Activated CD8-positive, alpha-beta T cell treated with anti-CD3 and anti-CD28 coated beads for 36 hours (primary cell): Measurements from ENCODE around the gene CDH13. TPM values are rescaled to one million over a fixed set of nuclear protein-coding genes. Genes with fewer than 3 reads are reported as not detected.

Source experiments
- ATAC-seq: fragments of 200-7000 bp; cut with Tn5 transposase; one replicate; pipeline ENCODE4 v1.10.0; 2021; ENCODE audit warnings: mild to moderate bottlenecking, moderate library complexity
- CTCF ChIA-PET: fragments of 350-600 bp; sonication (Branson Sonifier 250); formaldehyde crosslinking; loops from one replicate; lab custom pipeline; 2021; ENCODE audit warnings: antibody characterized with exemption; lab: Charles Lee
- POLR2A ChIA-PET: fragments of 350-600 bp; sonication (Branson Sonifier 250); formaldehyde crosslinking; loops from one replicate; lab custom pipeline; 2021; ENCODE audit warnings: antibody characterized with exemption; lab: Charles Lee
- DNase-seq: peaks from one replicate; pipeline ENCODE4 v3.0.0-alpha.2; 2020
- H3K27ac Mint-ChIP-seq: one replicate; pipeline ENCODE4 v1.8.0; 2021; ENCODE audit warnings: mild to moderate bottlenecking, mixed read lengths
- H3K27me3 Mint-ChIP-seq: one replicate; pipeline ENCODE4 v1.8.0; 2021; ENCODE audit warnings: mixed read lengths
- H3K36me3 Mint-ChIP-seq: one replicate; pipeline ENCODE4 v1.8.0; 2021; ENCODE audit warnings: low read depth, mixed read lengths
- H3K4me1 Mint-ChIP-seq: one replicate; pipeline ENCODE4 v1.8.0; 2021; ENCODE audit warnings: low read depth, mixed read lengths
- H3K4me3 Mint-ChIP-seq: one replicate; pipeline ENCODE4 v1.8.0; 2021; ENCODE audit warnings: mild to moderate bottlenecking, moderate library complexity, mixed read lengths
- H3K9me3 Mint-ChIP-seq: one replicate; pipeline ENCODE4 v1.8.0; 2021; ENCODE audit warnings: mixed read lengths
- intact Hi-C: fragments of 100-400 bp; cut with micrococcal nuclease; formaldehyde crosslinking; loops from one replicate; pipeline ENCODE4 v1.10.0; 2022
- total RNA-seq, 2 experiments: library from RNA; stranded (reverse); gene quantifications; one replicate each; pipeline ENCODE4 v1.2.3, GENCODE V29; 2021
- TF ChIP-seq, protein P1 (sequence below): fragments of 200-600 bp; IDR thresholded peaks from one replicate; pipeline ENCODE4 v1.8.0; 2022; ENCODE audit warnings: antibody characterized with exemption, mild to moderate bottlenecking

CDH13 gene
- total RNA-seq, 2 experiments from 2014 or later: not detected

DNA sequence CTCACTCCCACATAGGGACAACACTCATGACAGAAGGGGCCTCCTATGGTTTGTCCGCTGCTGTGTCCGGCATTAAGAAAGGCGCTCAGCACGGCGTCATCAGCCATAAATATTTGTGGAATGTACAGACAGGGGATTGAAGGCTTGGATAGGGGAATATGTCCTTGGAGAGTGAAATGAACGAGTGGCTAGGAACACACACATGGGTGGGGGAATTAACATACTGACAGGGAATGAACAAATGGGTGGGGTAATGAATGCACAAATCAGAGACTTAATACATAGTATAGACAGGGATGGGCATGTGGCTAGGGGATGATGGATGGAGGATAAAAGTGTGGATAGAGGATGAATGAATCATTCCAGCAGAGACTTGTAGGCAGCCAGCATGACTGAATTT, 1027.0 kb downstream of the CDH13 start:
- H3K4me3 Mint-ChIP-seq: no peak overlapping the region
- no peaks in the 10 kb centered on the region for H3K36me3 Mint-ChIP-seq
- ChIA-PET CTCF (no interaction called here), POLR2A (no interaction called here)
- no peaks in the 10 kb centered on the region for H3K4me1 Mint-ChIP-seq
- intact Hi-C loops: no loop called here
- H3K27me3 Mint-ChIP-seq: no peaks in the 10 kb centered on the region
- DNase-seq (no peak), ATAC-seq (no peak)
- TF ChIP-seq, protein P1, sequence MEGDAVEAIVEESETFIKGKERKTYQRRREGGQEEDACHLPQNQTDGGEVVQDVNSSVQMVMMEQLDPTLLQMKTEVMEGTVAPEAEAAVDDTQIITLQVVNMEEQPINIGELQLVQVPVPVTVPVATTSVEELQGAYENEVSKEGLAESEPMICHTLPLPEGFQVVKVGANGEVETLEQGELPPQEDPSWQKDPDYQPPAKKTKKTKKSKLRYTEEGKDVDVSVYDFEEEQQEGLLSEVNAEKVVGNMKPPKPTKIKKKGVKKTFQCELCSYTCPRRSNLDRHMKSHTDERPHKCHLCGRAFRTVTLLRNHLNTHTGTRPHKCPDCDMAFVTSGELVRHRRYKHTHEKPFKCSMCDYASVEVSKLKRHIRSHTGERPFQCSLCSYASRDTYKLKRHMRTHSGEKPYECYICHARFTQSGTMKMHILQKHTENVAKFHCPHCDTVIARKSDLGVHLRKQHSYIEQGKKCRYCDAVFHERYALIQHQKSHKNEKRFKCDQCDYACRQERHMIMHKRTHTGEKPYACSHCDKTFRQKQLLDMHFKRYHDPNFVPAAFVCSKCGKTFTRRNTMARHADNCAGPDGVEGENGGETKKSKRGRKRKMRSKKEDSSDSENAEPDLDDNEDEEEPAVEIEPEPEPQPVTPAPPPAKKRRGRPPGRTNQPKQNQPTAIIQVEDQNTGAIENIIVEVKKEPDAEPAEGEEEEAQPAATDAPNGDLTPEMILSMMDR: no peak
- H3K9me3 Mint-ChIP-seq: no peaks in the 10 kb centered on the region
- no peak overlapping the region for H3K27ac Mint-ChIP-seq

DNA sequence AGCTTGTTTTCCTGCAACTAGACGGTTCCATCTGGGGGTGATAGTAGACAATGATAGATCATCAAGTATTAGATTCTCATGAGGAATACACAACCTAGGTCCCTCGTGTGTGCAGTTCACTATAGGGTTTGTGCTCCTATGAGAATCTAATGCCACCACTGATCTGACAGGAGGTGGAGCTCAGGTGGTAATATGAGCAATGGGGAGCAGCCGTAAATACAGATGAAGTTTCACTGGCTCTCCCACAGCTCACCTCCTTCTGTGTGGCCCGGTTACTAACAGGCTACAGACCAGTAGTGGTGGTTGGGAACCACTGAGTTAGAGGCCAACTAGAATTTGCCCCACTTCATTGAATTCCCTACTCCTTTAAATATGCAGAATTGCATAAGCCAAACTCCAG, 1033.5 kb downstream of the CDH13 start:
- no peaks in the 10 kb centered on the region for H3K4me1 Mint-ChIP-seq
- no peaks in the 10 kb centered on the region for H3K36me3 Mint-ChIP-seq
- no peak overlapping the region for H3K27ac Mint-ChIP-seq
- ChIA-PET CTCF (no interaction called here), POLR2A (no interaction called here)
- no peaks in the 10 kb centered on the region for H3K9me3 Mint-ChIP-seq
- intact Hi-C loops: no loop called here
- DNase-seq (no peak), ATAC-seq (no peak)
- no peak overlapping the region for H3K4me3 Mint-ChIP-seq
- TF ChIP-seq, protein P1: no peak
- H3K27me3 Mint-ChIP-seq: no peaks in the 10 kb centered on the region

DNA sequence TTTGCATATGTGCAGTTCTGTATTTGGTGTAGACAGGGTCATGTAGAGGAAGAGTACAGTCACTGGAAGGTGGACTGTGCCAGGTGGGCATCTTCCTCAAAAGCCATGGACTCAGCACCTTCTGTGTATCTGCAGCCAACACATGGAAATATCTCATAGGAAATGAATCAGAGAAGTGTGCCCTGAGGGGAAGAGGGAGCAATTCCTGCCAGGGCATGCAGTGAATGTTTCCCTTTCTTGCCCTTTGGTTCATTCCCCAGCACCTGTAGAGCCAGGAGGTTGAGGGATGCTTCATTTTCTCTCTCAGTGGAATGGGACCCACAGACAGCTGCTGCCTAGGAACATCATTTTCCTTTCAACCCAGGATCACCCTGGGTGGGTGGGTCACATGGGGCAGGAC, 1034.9 kb downstream of the CDH13 start:
- Mint-ChIP-seq H3K36me3 (no peaks in the 10 kb centered on the region), H3K9me3 (no peaks in the 10 kb centered on the region), H3K4me3 (no peak overlapping the region), H3K27me3 (no peaks in the 10 kb centered on the region), H3K27ac (no peak overlapping the region), H3K4me1 (no peaks in the 10 kb centered on the region)
- DNase-seq (no peak), ATAC-seq (no peak)
- ChIA-PET POLR2A (no interaction called here), CTCF (no interaction called here)
- TF ChIP-seq, protein P1: no peak
- intact Hi-C loops: no loop called here

DNA sequence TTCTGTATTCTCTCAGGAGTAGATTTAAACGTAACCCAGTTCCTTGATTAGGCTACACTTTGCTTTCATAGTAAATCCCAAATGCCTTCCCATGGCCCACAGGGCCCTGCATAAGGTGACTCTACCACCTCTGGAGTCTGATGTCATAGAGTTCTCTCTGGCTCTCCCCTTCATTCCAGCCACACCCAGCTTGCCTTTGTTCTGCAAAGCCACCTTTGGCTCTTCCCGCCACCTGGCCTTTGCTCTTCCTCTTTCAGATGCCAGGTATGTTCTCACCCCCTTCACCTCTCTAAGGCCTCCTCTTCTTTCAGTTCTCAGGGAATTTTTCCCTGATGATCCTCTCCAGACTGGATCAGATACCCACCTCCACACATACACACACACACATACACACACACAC, 1039.7 kb downstream of the CDH13 start:
- H3K27me3 Mint-ChIP-seq: no peaks in the 10 kb centered on the region
- no peak overlapping the region for H3K4me3 Mint-ChIP-seq
- intact Hi-C loops: no loop called here
- TF ChIP-seq, protein P1: no peak
- POLR2A ChIA-PET: no interaction called here
- H3K4me1 Mint-ChIP-seq: no peaks in the 10 kb centered on the region
- H3K9me3 Mint-ChIP-seq: no peaks in the 10 kb centered on the region
- CTCF ChIA-PET: no interaction called here
- ATAC-seq: no peak
- no peak for DNase-seq
- no peaks in the 10 kb centered on the region for H3K36me3 Mint-ChIP-seq
- no peak overlapping the region for H3K27ac Mint-ChIP-seq

DNA sequence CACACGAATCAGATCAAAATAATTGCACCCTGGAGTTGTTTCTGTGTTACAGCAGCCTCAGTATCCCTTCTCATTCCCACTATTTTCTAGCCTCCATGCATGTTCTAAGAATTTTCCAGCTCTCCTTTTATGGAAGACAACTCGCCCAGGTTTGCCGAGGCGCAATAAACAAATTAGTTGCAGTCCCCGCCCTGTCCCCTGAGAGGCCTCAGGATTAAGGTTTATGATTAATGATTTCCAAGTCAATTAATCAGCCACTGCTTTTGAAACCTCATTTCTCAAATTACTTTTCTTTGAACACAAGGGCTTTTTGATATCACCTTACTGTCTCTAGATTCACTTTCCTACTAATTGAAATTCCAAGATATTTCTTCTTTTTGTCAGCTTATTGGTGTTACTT, 1042.7 kb downstream of the CDH13 start:
- H3K9me3 Mint-ChIP-seq: no peaks in the 10 kb centered on the region
- no peaks in the 10 kb centered on the region for H3K36me3 Mint-ChIP-seq
- no peak for ATAC-seq
- intact Hi-C loops: no loop called here
- TF ChIP-seq, protein P1: no peak
- H3K27ac Mint-ChIP-seq: no peak overlapping the region
- H3K27me3 Mint-ChIP-seq: no peaks in the 10 kb centered on the region
- POLR2A ChIA-PET: no interaction called here
- CTCF ChIA-PET: no interaction called here
- H3K4me3 Mint-ChIP-seq: no peak overlapping the region
- no peak for DNase-seq
- no peaks in the 10 kb centered on the region for H3K4me1 Mint-ChIP-seq
